B cell (primary cell): ENCODE measurements around the gene TMEM45A. TPM values are rescaled to one million over a fixed set of nuclear protein-coding genes. Genes with fewer than 3 reads are reported as not detected.
"Not testable (repeated sequence)": the region's sequence is repeated elsewhere in the genome, so short reads cannot be mapped to it uniquely, and the experiment has no call there.

Source experiments
- ATAC-seq: fragments of 200-7000 bp; cut with Tn5 transposase; one replicate; pipeline ENCODE4 v1.10.0; 2021; ENCODE audit warnings: low read depth, mild to moderate bottlenecking, moderate number of reproducible peaks, moderate library complexity
- CTCF ChIA-PET: fragments of 350-600 bp; sonication (Branson Sonifier 250); formaldehyde crosslinking; loops from one replicate; lab custom pipeline; 2021; ENCODE audit warnings: antibody characterized with exemption, inconsistent platforms; lab: Charles Lee
- POLR2A ChIA-PET: fragments of 350-600 bp; sonication (Branson Sonifier 250); formaldehyde crosslinking; loops from one replicate; lab custom pipeline; 2021; ENCODE audit warnings: antibody characterized with exemption; lab: Charles Lee
- DNase-seq: peaks from one replicate; pipeline ENCODE4 v3.0.0; 2013
- H2AFZ ChIP-seq: 2 replicates; pipeline ENCODE4 v1.6.1; 2012; ENCODE audit warnings: mild to moderate bottlenecking, low read depth, low read length; ENCODE audit not compliant: insufficient read depth, poor library complexity, severe bottlenecking
- H3K27ac ChIP-seq, 2 donors: 1 replicate in 1 of 2; 2 replicates in 1 of 2; pipeline ENCODE4 v1.5.1; 2012 to 2013; ENCODE audit warnings: low read length in 2 of 2, mild to moderate bottlenecking in 2 of 2, moderate library complexity in 1 of 2
- H3K27me3 ChIP-seq, 4 experiments: fragments of 200-600 bp in 1 of 4; sonication (generic) in 1 of 4; replicated peaks in 1 of 4; 1 replicate in 2 of 4; 2 replicates in 2 of 4; pipeline versions ENCODE4 v1.6.1 to v1.7.0; 2013 to 2016; ENCODE audit warnings: low read length in 3 of 4, mild to moderate bottlenecking in 2 of 4, mixed read lengths in 1 of 4, moderate library complexity in 1 of 4; ENCODE audit not compliant: insufficient read depth in 4 of 4, control insufficient read depth in 3 of 4; ENCODE audit errors: control extremely low read depth in 1 of 4
- H3K36me3 ChIP-seq, 2 experiments: replicated peaks in 1 of 2; 1 replicate in 1 of 2; 2 replicates in 1 of 2; pipeline versions ENCODE4 v1.6.1 to v1.7.1; 2013; ENCODE audit warnings: low read length in 1 of 2; ENCODE audit not compliant: insufficient read depth in 2 of 2, control insufficient read depth in 1 of 2; ENCODE audit errors: control extremely low read depth in 1 of 2, extremely low read depth in 1 of 2
- H3K4me1 ChIP-seq, 2 donors: fragments of 200-600 bp in 1 of 2; sonication (generic) in 1 of 2; 1 replicate in 1 of 2; 2 replicates in 1 of 2; pipeline versions ENCODE4 v1.5.1 to v1.6.1; 2013 to 2017; ENCODE audit warnings: low read length in 2 of 2; ENCODE audit not compliant: control insufficient read depth in 2 of 2, insufficient read depth in 2 of 2
- H3K4me2 ChIP-seq: replicated peaks from 2 replicates; pipeline ENCODE3; 2012; ENCODE audit warnings: mild to moderate bottlenecking, low read depth, low read length; ENCODE audit not compliant: poor library complexity, severe bottlenecking
- H3K4me3 ChIP-seq, 5 experiments: fragments of 200-600 bp in 1 of 5; sonication (generic) in 1 of 5; 1 replicate in 3 of 5; 2 replicates in 2 of 5; pipeline versions ENCODE4 v1.5.1 to v1.7.0; 2011 to 2016; ENCODE audit warnings: low read length in 4 of 5, mild to moderate bottlenecking in 4 of 5, low read depth in 2 of 5, control low read depth in 1 of 5, moderate library complexity in 1 of 5; ENCODE audit not compliant: insufficient read depth in 1 of 5; ENCODE audit errors: control extremely low read depth in 1 of 5, extremely low read depth in 1 of 5
- H3K79me2 ChIP-seq: fragments of 200-600 bp; sonication (generic); one replicate; pipeline ENCODE4 v1.6.0; 2016; ENCODE audit warnings: low read length; ENCODE audit not compliant: control insufficient read depth, insufficient read depth
- H3K9ac ChIP-seq: fragments of 200-600 bp; sonication (generic); 2 replicates; pipeline ENCODE4 v1.6.1; 2017; ENCODE audit warnings: mild to moderate bottlenecking, low read length, moderate library complexity
- H3K9me3 ChIP-seq, 3 donors: one replicate each; pipeline versions ENCODE4 v1.6.1 to v1.7.1; 2013; ENCODE audit warnings: low read length in 2 of 3; ENCODE audit not compliant: control insufficient read depth in 2 of 3, insufficient read depth in 1 of 3; ENCODE audit errors: control extremely low read depth in 1 of 3
- H4K20me1 ChIP-seq: 2 replicates; pipeline ENCODE4 v1.6.0; 2012; ENCODE audit warnings: mild to moderate bottlenecking, low read length; ENCODE audit not compliant: insufficient read depth, control insufficient read depth, poor library complexity, severe bottlenecking
- H3K27ac Mint-ChIP-seq: one replicate; pipeline ENCODE4 v1.8.0; 2021; ENCODE audit warnings: mixed read lengths
- H3K27me3 Mint-ChIP-seq: one replicate; pipeline ENCODE4 v1.8.0; 2021; ENCODE audit warnings: mixed read lengths
- H3K4me1 Mint-ChIP-seq: one replicate; pipeline ENCODE4 v1.8.0; 2021; ENCODE audit warnings: mixed read lengths
- H3K4me3 Mint-ChIP-seq: one replicate; pipeline ENCODE4 v1.8.0; 2021; ENCODE audit warnings: mixed read lengths
- H3K9me3 Mint-ChIP-seq: one replicate; pipeline ENCODE4 v1.8.0; 2022; ENCODE audit warnings: mixed read lengths; ENCODE audit not compliant: insufficient read depth
- CTCF ChIP-seq: fragments of 200-600 bp; IDR thresholded peaks from one replicate; pipeline ENCODE4 v1.8.0; 2022; ENCODE audit warnings: antibody characterized with exemption, mild to moderate bottlenecking
- EZH2 ChIP-seq: IDR thresholded peaks from 2 replicates; pipeline ENCODE4 v1.6.1; 2012; ENCODE audit warnings: borderline replicate concordance, low read depth, mild to moderate bottlenecking, moderate library complexity, low read length; ENCODE audit not compliant: insufficient read depth, poor library complexity, severe bottlenecking
- WGBS: methylation state at CpG from one replicate; pipeline ENCODE4 v1.1.5; 2013; ENCODE audit warnings: missing lambda C conversion rate; ENCODE audit not compliant: insufficient coverage; 5-methylcytosine and 5-hydroxymethylcytosine counted together
- intact Hi-C: fragments of 100-400 bp; cut with micrococcal nuclease; formaldehyde crosslinking; loops from one replicate; pipeline ENCODE4 v1.10.0; 2022
- polyA plus RNA-seq: library from polyadenylated mRNA; depleted of rRNA; stranded (reverse); fragments of >200 nt; gene quantifications from 2 replicates; pipeline ENCODE4 v1.2.3, GENCODE V29; 2012
- total RNA-seq, 2 donors: library from RNA; stranded (reverse); fragments of 120-200 nt in 1 of 2; gene quantifications; 1 replicate in 1 of 2; 2 replicates in 1 of 2; pipeline versions ENCODE4 v1.2.3 to v1.2.4, GENCODE V29; 2013 to 2022

Gene TMEM45A
- total and polyA plus RNA-seq, 2 donors (not counting 1 experiment from before 2014, with no cell fraction given) = 0.20 TPM; not detected in 1

- CTCF ChIA-PET = no interaction called here
- Histone ChIP-seq H3K27ac (no peak overlapping the region), H3K4me3 (no peak overlapping the region), H2AFZ (no peak overlapping the region), H4K20me1 (no peaks in the 10 kb centered on the region), H3K27me3 (peaks cover 0 to 4% (median 4%) of the 10 kb centered on the region in 4 experiments), H3K9ac (no peak overlapping the region), H3K4me2 (no peak overlapping the region), H3K36me3 (no peaks in the 10 kb centered on the region), H3K9me3 (peaks cover 0 to 1% (median 0%) of the 10 kb centered on the region in 3 donors), H3K79me2 (no peaks in the 10 kb centered on the region), H3K4me1 (no peaks in the 10 kb centered on the region)
- Mint-ChIP-seq H3K9me3 (peaks cover 2% of the 10 kb centered on the region), H3K4me1 (no peaks in the 10 kb centered on the region), H3K27ac (no peak overlapping the region), H3K27me3 (peaks cover 4% of the 10 kb centered on the region), H3K4me3 (no peak overlapping the region)
- ATAC-seq = no peak
- POLR2A ChIA-PET = no interaction called here
- intact Hi-C loops = no loop called here
- no peak for TF ChIP-seq EZH2
- no peak for TF ChIP-seq CTCF
- DNase-seq = no peak
- 100% methylated on average over 1 of the region's 2 CpGs for WGBS
Observed at GRCh38 chr3:100540791-100541334, 48.4 kb downstream of the TMEM45A start.

GRCh38 chr3:100541428-100541827 lies 49.0 kb downstream of the TMEM45A start:
- H3K9me3 Mint-ChIP-seq, H3K27ac Mint-ChIP-seq, H3K9ac ChIP-seq, H3K27ac ChIP-seq, CTCF ChIA-PET, intact Hi-C loops, H3K9me3 ChIP-seq, H3K4me3 ChIP-seq, POLR2A ChIA-PET, H3K4me3 Mint-ChIP-seq, H3K4me2 ChIP-seq, H3K4me1 Mint-ChIP-seq, H3K27me3 Mint-ChIP-seq, H3K36me3 ChIP-seq, H3K79me2 ChIP-seq, H3K4me1 ChIP-seq, H3K27me3 ChIP-seq, H2AFZ ChIP-seq, ATAC-seq, H4K20me1 ChIP-seq, DNase-seq: not testable (repeated sequence)
- 100% methylated on average over 2 of the region's 3 CpGs for WGBS
